GM21528 (cell line): ENCODE measurements around the gene ACAP1.
A peak's percentile ranks its signal among the peaks of the same experiment; 100 is the strongest.

ENCODE experiments used
- ATAC-seq: cut with Tn5 transposase; IDR thresholded peaks from one replicate; pipeline ENCODE4 v1.9.1; 2021; ENCODE audit warnings: mild to moderate bottlenecking, moderate library complexity; ENCODE audit not compliant: unreplicated experiment, low FRiP score

Gene ACAP1

DNA sequence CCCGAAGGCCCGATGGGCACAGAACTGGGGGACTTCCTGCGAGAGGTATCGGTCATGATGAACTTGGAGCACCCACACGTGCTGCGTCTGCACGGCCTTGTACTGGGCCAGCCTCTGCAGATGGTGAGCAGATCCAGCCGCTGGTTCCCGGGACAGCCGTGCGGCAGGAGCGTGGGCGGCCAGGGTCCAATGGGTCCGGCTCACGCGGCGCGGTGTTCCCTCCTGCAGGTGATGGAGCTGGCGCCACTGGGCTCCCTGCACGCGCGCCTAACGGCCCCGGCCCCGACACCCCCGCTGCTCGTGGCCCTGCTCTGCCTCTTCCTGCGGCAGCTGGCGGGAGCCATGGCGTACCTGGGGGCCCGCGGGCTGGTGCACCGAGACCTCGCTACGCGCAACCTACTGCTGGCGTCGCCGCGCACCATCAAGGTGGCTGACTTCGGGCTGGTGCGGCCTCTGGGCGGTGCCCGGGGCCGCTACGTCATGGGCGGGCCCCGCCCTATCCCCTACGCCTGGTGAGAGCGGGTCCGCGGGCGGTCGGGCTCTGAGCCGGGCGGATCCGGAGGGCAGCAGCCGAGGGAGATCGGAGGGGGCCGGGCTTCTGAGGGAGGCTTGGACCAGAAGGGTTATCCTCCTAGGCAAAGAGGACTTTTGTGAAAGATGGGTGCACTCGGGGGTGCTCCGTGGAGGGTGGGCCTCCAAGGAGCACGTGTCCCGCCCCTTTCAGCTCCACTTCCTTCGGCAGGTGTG lies 47.6 kb downstream of the ACAP1 start:
- ATAC-seq: no peak

DNA sequence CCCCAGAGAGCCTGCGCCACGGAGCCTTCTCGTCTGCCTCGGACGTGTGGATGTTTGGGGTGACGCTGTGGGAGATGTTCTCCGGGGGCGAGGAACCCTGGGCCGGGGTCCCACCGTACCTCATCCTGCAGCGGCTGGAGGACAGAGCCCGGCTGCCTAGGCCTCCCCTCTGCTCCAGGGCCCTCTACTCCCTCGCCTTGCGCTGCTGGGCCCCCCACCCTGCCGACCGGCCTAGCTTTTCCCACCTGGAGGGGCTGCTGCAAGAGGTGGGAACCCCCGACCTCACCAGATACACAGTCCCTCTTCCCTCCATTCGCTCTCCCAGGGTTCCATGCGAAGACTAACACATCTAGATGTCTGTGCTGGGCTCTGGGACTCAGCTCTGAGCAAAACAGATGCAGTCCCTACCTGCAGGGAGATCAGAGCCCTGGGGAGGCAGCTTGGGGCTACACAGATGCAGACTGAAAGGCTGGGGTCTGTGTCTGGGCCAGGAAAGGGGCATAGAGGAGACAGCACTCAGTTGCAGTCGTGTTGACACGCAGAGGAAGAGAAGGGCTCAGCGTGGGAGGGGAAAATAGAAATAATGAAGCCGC lies 48.3 kb downstream of the ACAP1 start:
- ATAC-seq: no peak

- ATAC-seq: no peak
These were observed 52.5 kb downstream of the ACAP1 start for GRCh38 chr17:7388856-7389255.

DNA sequence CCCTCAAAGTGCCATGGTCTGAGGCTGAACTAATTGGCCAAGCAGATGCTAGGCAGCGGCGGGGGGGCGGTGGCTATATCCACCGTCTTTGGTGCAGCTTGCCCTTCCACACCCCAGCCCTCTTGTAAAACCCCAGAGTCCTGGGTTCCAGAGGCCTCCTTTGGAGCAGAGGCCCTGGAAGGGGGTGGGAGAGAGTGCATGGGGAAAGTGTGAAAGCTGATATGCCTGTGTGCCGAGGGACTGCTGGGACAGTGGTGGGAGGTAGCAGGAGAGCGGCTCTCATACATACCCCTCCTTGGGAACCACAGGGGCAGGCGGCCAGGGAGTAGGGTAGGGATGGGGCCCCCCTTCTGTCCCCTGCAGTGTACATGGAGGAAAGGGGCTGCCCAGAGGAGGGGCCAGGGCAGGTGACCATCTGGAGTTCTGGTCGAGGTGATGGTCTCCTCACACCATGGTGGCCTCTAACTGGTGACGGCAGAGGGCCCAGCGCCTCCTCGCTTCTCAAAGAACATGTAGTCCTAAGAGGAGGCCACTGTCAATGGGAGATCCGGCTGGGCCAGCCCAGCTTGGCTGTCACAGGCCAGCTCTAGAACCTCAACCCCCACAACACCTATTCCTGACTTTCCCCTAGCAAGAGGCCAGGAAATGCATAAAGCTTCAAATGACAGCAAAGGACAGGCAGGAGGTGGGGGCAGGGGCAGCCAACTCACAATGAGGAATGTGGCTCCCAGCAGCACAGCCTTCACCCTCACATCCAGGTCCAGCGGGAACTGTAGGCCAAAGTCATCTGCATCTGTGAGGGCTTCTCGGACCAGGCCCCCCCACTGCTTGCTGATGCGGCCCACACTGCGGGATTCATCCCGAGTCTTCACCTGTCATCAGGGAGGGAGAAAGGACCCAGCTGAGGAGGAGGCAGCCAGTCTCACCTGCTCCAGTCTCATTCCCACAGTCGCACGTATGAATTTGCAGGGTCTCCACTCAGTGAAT lies 53.9 kb downstream of the ACAP1 start:
- ATAC-seq: no peak

- no peak for ATAC-seq
These were observed 55.0 kb downstream of the ACAP1 start for GRCh38 chr17:7391307-7391706.

DNA sequence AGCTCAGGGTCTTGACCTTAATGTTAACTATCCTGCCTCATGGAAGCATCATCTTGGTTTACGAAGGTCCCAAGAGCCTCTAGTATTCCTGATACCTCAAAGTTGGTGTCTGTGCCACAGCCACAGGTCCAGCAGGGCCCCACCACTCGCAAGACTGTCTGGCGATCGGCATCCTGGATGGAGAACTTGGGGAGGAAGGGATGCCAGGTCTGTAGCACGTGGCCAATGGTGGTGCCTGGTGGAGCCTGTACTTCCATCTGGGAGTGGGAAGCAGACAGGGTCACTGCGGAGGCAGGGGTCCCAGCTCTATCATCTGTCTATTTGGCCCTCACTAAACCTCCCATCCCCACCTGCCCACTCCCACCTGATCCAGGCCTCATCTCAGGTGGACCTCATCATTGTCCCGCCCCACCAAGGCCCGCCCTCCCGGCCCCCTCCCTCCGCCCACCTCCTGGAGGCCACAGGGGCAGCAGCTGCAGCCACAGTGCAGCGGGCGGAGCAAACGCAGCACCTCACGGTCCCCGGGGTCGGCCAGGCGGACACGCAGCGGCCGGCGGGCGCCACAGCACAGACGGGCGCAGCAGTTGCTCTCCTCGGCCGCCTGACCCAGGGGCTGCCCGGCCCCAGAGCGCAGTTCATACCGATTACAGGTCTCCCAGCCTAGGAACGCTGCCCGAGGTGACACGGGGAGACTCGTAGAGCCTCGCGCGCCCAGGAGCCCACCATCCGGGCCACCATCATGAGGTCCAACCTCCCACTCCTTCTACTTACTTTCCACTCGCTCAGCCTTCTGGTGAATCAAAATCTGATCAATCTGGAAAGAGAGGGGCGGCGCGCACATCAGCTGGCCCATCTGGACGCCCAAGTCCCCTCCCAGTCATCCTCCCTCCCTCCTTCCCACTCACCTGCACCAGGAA lies 56.6 kb downstream of the ACAP1 start:
- ATAC-seq: no peak

- ATAC-seq: peak; percentile 59
These were observed 57.5 kb downstream of the ACAP1 start for GRCh38 chr17:7393613-7394451.

GRCh38 chr17:7394452-7395191 lies 58.3 kb downstream of the ACAP1 start, which contains the start of gene PLSCR3:
TSS of gene PLSCR3 (minus strand) at chr17:7394525. CDS start at chr17:7394110, 415 bp downstream.
- ATAC-seq: peak; percentile 83

DNA sequence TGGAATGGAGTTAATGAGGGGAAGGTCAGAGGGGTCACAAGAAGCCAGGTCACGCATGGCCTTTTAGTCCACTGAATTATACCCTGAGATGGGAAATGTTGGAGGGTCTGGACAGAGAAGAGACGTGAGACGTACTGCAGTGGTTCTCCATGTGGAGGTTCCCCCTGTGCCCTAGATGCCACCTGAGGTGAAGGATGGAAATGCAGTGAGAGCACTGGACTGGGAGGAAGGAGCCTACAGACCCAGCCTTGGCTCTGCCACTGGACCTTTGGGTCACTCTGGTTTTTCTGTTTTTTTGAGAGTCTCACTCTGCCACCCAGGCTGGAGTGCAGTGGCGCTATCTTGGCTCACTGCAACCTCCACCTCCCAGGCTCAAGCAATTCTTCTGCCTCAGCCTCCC lies 59.8 kb downstream of the ACAP1 start:
- no peak for ATAC-seq

GRCh38 chr17:7398612-7399011 lies 62.3 kb downstream of the ACAP1 start:
- ATAC-seq: no peak
